HCT116 (cell line): ENCODE measurements around the gene KCTD18. TPM values are rescaled to one million over a fixed set of nuclear protein-coding genes. Genes with fewer than 3 reads are reported as not detected.

Source experiments
- ATAC-seq: fragments of 200-7000 bp; cut with Tn5 transposase; 2 replicates; pipeline ENCODE4 v1.9.1; 2020; ENCODE audit warnings: mild to moderate bottlenecking, moderate library complexity
- BruUV-seq: library from RNA; stranded (reverse); fragments of 400-500 nt; replicated peaks from 2 replicates; lab custom pipeline; 2021; lab: Mats Ljungman, UMichigan
- CTCF ChIA-PET: fragments of 300-600 bp; sonication (Branson Sonifier 250); formaldehyde crosslinking; loops from one replicate; lab custom pipeline; 2021; ENCODE audit warnings: antibody characterized with exemption; lab: Charles Lee
- POLR2A ChIA-PET: fragments of 300-600, 350-600 bp; sonication (Branson Sonifier 250); formaldehyde crosslinking; loops from one replicate; lab custom pipeline; 2021; ENCODE audit warnings: antibody characterized with exemption; lab: Charles Lee
- RAD21 ChIA-PET, 2 experiments: fragments of 300-600 bp; sonication (Branson Sonifier 250); formaldehyde crosslinking; loops; one replicate each; lab custom pipeline; 2023; ENCODE audit warnings: low total read pairs in 2 of 2; ENCODE audit not compliant: uncharacterized antibody in 2 of 2, unreplicated experiment in 2 of 2, low non-redundant PET in 1 of 2; lab: Charles Lee
- DNase-seq: peaks from one replicate; pipeline ENCODE4 v3.0.0-alpha.2; 2010; ENCODE audit warnings: low read depth, low spot score
- H2AFZ ChIP-seq: fragments of 200-600 bp; shearing (Covaris generic), sonication (generic); 2 replicates; pipeline ENCODE4 v1.6.1; 2017; ENCODE audit warnings: low read depth, mixed run types, mixed read lengths, antibody characterized with exemption, low read length; ENCODE audit not compliant: poor library complexity, severe bottlenecking
- H3K27ac ChIP-seq: 2 replicates; pipeline ENCODE4 v1.5.1; 2012; ENCODE audit warnings: low read depth, low read length
- H3K27me3 ChIP-seq: fragments of 200-600 bp; sonication (generic); 2 replicates; pipeline ENCODE4 v1.6.1; 2016; ENCODE audit warnings: mixed run types, low read length, mixed read lengths; ENCODE audit not compliant: insufficient read depth
- H3K36me3 ChIP-seq, 2 experiments: fragments of 200-500 bp in 1 of 2; fragments of 200-600 bp in 1 of 2; sonication (Bioruptor generic) in 1 of 2; sonication (generic) in 1 of 2; 2 replicates each; pipeline versions ENCODE4 v1.5.1 to v1.6.1; 2014 to 2016; ENCODE audit warnings: low read length in 2 of 2, inconsistent platforms in 1 of 2, mixed read lengths in 1 of 2, mixed run types in 1 of 2; ENCODE audit not compliant: insufficient read depth in 2 of 2, control insufficient read depth in 1 of 2
- H3K4me1 ChIP-seq, 2 experiments: fragments of 200-600 bp in 1 of 2; sonication (generic) in 1 of 2; 2 replicates each; pipeline versions ENCODE4 v1.5.1 to v1.6.1; 2012 to 2017; ENCODE audit warnings: low read length in 2 of 2, inconsistent platforms in 1 of 2, mild to moderate bottlenecking in 1 of 2, mixed read lengths in 1 of 2, mixed run types in 1 of 2, moderate library complexity in 1 of 2; ENCODE audit not compliant: insufficient read depth in 2 of 2, control insufficient read depth in 1 of 2
- H3K4me2 ChIP-seq: fragments of 200-600 bp; sonication (generic); 2 replicates; pipeline ENCODE4 v1.6.1; 2017; ENCODE audit warnings: mixed run types, low read length, mixed read lengths
- H3K4me3 ChIP-seq, 2 experiments: fragments of 200-600 bp in 1 of 2; sonication (generic) in 1 of 2; replicated peaks in 1 of 2; 2 replicates each; pipeline ENCODE4 v1.5.1; 2011 to 2016; ENCODE audit warnings: low read length in 2 of 2, control low read depth in 1 of 2, low read depth in 1 of 2, mild to moderate bottlenecking in 1 of 2, mixed read lengths in 1 of 2, mixed run types in 1 of 2
- H3K79me2 ChIP-seq: fragments of 200-600 bp; sonication (generic); 2 replicates; pipeline ENCODE4 v1.6.1; 2017; ENCODE audit warnings: mild to moderate bottlenecking, mixed run types, low read length, moderate library complexity, mixed read lengths; ENCODE audit not compliant: insufficient read depth
- H3K9ac ChIP-seq: fragments of 200-600 bp; sonication (generic); 2 replicates; pipeline ENCODE4 v1.6.1; 2016; ENCODE audit warnings: low read length, mixed read lengths
- H3K9me2 ChIP-seq: fragments of 200-600 bp; sonication (generic), shearing (Covaris generic); 2 replicates; pipeline ENCODE4 v1.6.1; 2017; ENCODE audit warnings: mixed run types, mild to moderate bottlenecking, moderate library complexity; ENCODE audit not compliant: insufficient read depth
- H3K9me3 ChIP-seq, 2 experiments: fragments of 200-500 bp in 1 of 2; fragments of 200-600 bp in 1 of 2; sonication (Bioruptor generic) in 1 of 2; sonication (generic) in 1 of 2; 2 replicates each; pipeline ENCODE4 v1.6.1; 2014 to 2017; ENCODE audit warnings: low read length in 2 of 2, mixed read lengths in 2 of 2, inconsistent platforms in 1 of 2, low read depth in 1 of 2, mild to moderate bottlenecking in 1 of 2, mixed run types in 1 of 2, moderate library complexity in 1 of 2; ENCODE audit not compliant: control insufficient read depth in 1 of 2, insufficient read depth in 1 of 2
- H4K20me1 ChIP-seq: fragments of 200-600 bp; sonication (generic), shearing (Covaris generic); 2 replicates; pipeline ENCODE4 v1.6.1; 2017; ENCODE audit warnings: mixed run types, mild to moderate bottlenecking, moderate library complexity; ENCODE audit not compliant: insufficient read depth
- ATF3 ChIP-seq: IDR thresholded peaks from 2 replicates; pipeline ENCODE4 v1.6.1; 2012
- CEBPB ChIP-seq: IDR thresholded peaks from 2 replicates; pipeline ENCODE4 v1.6.1; 2012; ENCODE audit warnings: low read depth
- ELF1 ChIP-seq: IDR thresholded peaks from 2 replicates; pipeline ENCODE4 v1.6.1; 2012; ENCODE audit warnings: low read depth, borderline replicate concordance
- EZH2 ChIP-seq: fragments of 200-600 bp; sonication (generic); IDR thresholded peaks from 2 replicates; pipeline ENCODE4 v1.6.1; 2017; ENCODE audit warnings: antibody characterized with exemption, mixed run types
- EZH2phosphoT487 ChIP-seq: fragments of 200-600 bp; IDR thresholded peaks from 2 replicates; pipeline ENCODE4 v1.6.1; 2018; ENCODE audit warnings: antibody characterized with exemption, borderline replicate concordance
- MAX ChIP-seq: IDR thresholded peaks from 2 replicates; pipeline ENCODE4 v1.6.1; 2012
- RAD21 ChIP-seq: IDR thresholded peaks from 2 replicates; pipeline ENCODE4 v1.6.1; 2012; ENCODE audit warnings: low read depth, mild to moderate bottlenecking
- REST ChIP-seq: IDR thresholded peaks from 2 replicates; pipeline ENCODE4 v1.6.1; 2012; ENCODE audit warnings: low read depth
- SP1 ChIP-seq: IDR thresholded peaks from 2 replicates; pipeline ENCODE4 v1.6.1; 2012; ENCODE audit warnings: low read depth
- TCF7L2 ChIP-seq: IDR thresholded peaks from 2 replicates; pipeline ENCODE4 v1.7.0; 2011; ENCODE audit warnings: borderline replicate concordance, inconsistent platforms; ENCODE audit not compliant: insufficient read depth, insufficient read length; ENCODE audit errors: extremely low read depth
- YY1 ChIP-seq: IDR thresholded peaks from 2 replicates; pipeline ENCODE4 v1.6.1; 2011; ENCODE audit warnings: low read length, low read depth, moderate library complexity, mild to moderate bottlenecking; ENCODE audit not compliant: insufficient replicate concordance; ENCODE audit errors: extremely low read depth
- ZNF274 ChIP-seq: fragments of 200-500 bp; sonication (Bioruptor generic); IDR thresholded peaks from 2 replicates; pipeline ENCODE4 v1.6.1; 2014; ENCODE audit warnings: mild to moderate bottlenecking, low read depth, low read length, inconsistent platforms
- intact Hi-C: fragments of 100-400 bp; cut with micrococcal nuclease; formaldehyde crosslinking; loops from 2 replicates; pipeline ENCODE4 v1.10.0; 2022
- total RNA-seq: library from RNA; stranded (reverse); gene quantifications from one replicate; pipeline ENCODE4 v1.2.1, GENCODE V29; 2021; ENCODE audit not compliant: unreplicated experiment

KCTD18 gene
- total RNA-seq, 1 experiment from 2014 or later, result 12.8 TPM

- 0 out of 4 replicates have a peak, but pooled peaks cover 0 to 4% of the 10 kb centered on the region in 2 experiments for H3K36me3 ChIP-seq
- RAD21 ChIA-PET, result no interaction called here
- no peaks in the 10 kb centered on the region for H3K27me3 ChIP-seq
- H3K9me2 ChIP-seq, result no peaks in the 10 kb centered on the region
- H3K4me2 ChIP-seq, result peak overlapping the region; percentile 44
- no peak; the same call in 1 of the 2 replicates for ATAC-seq
- POLR2A ChIA-PET, result no interaction called here
- no TSS peak for BruUV-seq
- H3K27ac ChIP-seq, result no peak overlapping the region
- intact Hi-C loops, result no loop called here
- peaks cover 10 to 21% of the 10 kb centered on the region in 2 experiments for H3K4me1 ChIP-seq
- no peak overlapping the region for H2AFZ ChIP-seq
- no peak overlapping the region for H3K4me3 ChIP-seq
- H3K9ac ChIP-seq, result no peak overlapping the region
- DNase-seq, result no peak
- H3K9me3 ChIP-seq, result no peaks in the 10 kb centered on the region
- no peaks in the 10 kb centered on the region for H3K79me2 ChIP-seq
- H4K20me1 ChIP-seq, result no peaks in the 10 kb centered on the region
- TF ChIP-seq ATF3 (no peak), ELF1 (no peak), CEBPB (no peak), YY1 (no peak), MAX (no peak), EZH2 (no peak)
- TF ChIP-seq, all 23 proteins: peak for 0
- CTCF ChIA-PET, result no interaction called here
These were observed 53.9 kb downstream of the KCTD18 start for GRCh38 chr2:200455958-200456421.

- Histone ChIP-seq H3K4me1 (peaks cover 10 to 21% of the 10 kb centered on the region in 2 experiments), H4K20me1 (no peaks in the 10 kb centered on the region), H3K79me2 (no peaks in the 10 kb centered on the region), H3K9me3 (no peaks in the 10 kb centered on the region), H3K4me3 (no peak overlapping the region), H3K9ac (no peak overlapping the region), H3K36me3 (0 out of 4 replicates have a peak, but pooled peaks cover 0 to 4% of the 10 kb centered on the region in 2 experiments), H3K27ac (no peak overlapping the region), H3K27me3 (no peaks in the 10 kb centered on the region), H2AFZ (no peak overlapping the region), H3K9me2 (no peaks in the 10 kb centered on the region), H3K4me2 (peak overlapping the region; percentile 44)
- DNase-seq (peak; percentile 28), ATAC-seq (peak; percentile 93)
- intact Hi-C loops, result no loop called here
- ChIA-PET CTCF (no interaction called here), POLR2A (no interaction called here), RAD21 (no interaction called here)
- BruUV-seq, result no TSS peak
- no peak for TF ChIP-seq ELF1
- no peak for TF ChIP-seq TCF7L2
- 0 out of 2 replicates have a peak, but pooled peaks have one; percentile 38 for TF ChIP-seq SP1
- TF ChIP-seq RAD21, result 0 out of 2 replicates have a peak, but pooled peaks have one; percentile 7
- no peak for TF ChIP-seq ZNF274
- no peak for TF ChIP-seq YY1
- no peak for TF ChIP-seq REST
- peak; percentile 47; the same call in 1 of the 2 replicates for TF ChIP-seq MAX
- no peak for TF ChIP-seq EZH2phosphoT487
These were observed 54.7 kb downstream of the KCTD18 start for GRCh38 chr2:200454927-200455801.
